Osteocyte (in vitro differentiated cells): ENCODE data around the gene PDE3B. TPM values are rescaled to one million over a fixed set of nuclear protein-coding genes. Genes with fewer than 3 reads are reported as not detected.

Experiments used
- DNase-seq: peaks from one replicate; pipeline ENCODE4 v3.0.0; 2021; ENCODE audit warnings: mixed read lengths; ENCODE audit not compliant: unreplicated experiment; ENCODE audit errors: extremely low spot score
- H3K27ac Mint-ChIP-seq: one replicate; pipeline ENCODE4 v1.8.0; 2021; ENCODE audit warnings: mild to moderate bottlenecking, mixed read lengths; ENCODE audit not compliant: unreplicated experiment
- H3K27me3 Mint-ChIP-seq: one replicate; pipeline ENCODE4 v1.8.0; 2021; ENCODE audit warnings: mixed read lengths; ENCODE audit not compliant: unreplicated experiment
- H3K36me3 Mint-ChIP-seq: one replicate; pipeline ENCODE4 v1.8.0; 2021; ENCODE audit warnings: mixed read lengths; ENCODE audit not compliant: unreplicated experiment
- H3K4me1 Mint-ChIP-seq: one replicate; pipeline ENCODE4 v1.8.0; 2021; ENCODE audit warnings: mixed read lengths; ENCODE audit not compliant: unreplicated experiment
- H3K4me3 Mint-ChIP-seq: one replicate; pipeline ENCODE4 v1.8.0; 2021; ENCODE audit warnings: mild to moderate bottlenecking, moderate library complexity, mixed read lengths; ENCODE audit not compliant: unreplicated experiment
- H3K9me3 Mint-ChIP-seq: one replicate; pipeline ENCODE4 v1.8.0; 2021; ENCODE audit warnings: mixed read lengths; ENCODE audit not compliant: unreplicated experiment
- total RNA-seq: library from RNA; stranded (reverse); gene quantifications from 2 replicates; pipeline ENCODE4 v1.2.1, GENCODE V29; 2021
- TF ChIP-seq, protein P1 (sequence below): fragments of 200-600 bp; sonication (generic); IDR thresholded peaks from 2 replicates; pipeline ENCODE4 v1.5.0; 2021; ENCODE audit warnings: antibody characterized with exemption, mild to moderate bottlenecking, moderate library complexity

PDE3B gene
- total RNA-seq, 1 donor from 2014 or later, result 0.08 TPM

DNA sequence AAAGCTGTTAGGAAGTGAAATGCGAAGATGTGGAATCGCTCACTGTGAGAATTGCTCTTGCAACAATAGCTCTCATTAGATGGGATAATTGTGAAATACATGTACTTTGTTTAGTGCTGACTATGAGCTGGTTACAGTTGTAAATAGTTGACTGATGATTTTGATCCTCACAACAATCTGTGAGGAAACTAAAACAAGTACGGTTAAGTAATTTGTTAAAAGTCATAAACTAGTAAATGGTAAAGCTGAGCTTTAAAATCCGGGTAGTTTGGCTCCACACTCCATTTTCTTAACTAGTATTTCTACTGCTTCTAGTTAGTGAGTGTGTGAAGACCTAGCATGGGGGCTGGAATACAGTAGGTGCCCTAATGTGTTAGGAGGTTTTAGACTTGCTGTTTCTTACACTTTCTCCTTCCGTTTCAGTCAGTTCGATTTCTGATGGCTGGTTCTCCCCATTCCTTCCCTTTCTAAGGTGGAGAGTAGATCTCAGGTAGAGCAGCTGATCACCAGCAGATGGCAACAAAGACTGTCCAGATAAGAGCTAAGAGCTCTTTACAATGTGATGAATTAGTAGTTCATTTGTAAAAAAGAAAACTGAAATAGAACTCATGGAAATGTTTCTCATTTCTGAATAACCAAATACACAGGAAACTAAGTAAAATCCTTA lies 264.7 kb downstream of the PDE3B start:
- no peaks in the 10 kb centered on the region for H3K36me3 Mint-ChIP-seq
- H3K9me3 Mint-ChIP-seq, result no peaks in the 10 kb centered on the region
- TF ChIP-seq, protein P1, sequence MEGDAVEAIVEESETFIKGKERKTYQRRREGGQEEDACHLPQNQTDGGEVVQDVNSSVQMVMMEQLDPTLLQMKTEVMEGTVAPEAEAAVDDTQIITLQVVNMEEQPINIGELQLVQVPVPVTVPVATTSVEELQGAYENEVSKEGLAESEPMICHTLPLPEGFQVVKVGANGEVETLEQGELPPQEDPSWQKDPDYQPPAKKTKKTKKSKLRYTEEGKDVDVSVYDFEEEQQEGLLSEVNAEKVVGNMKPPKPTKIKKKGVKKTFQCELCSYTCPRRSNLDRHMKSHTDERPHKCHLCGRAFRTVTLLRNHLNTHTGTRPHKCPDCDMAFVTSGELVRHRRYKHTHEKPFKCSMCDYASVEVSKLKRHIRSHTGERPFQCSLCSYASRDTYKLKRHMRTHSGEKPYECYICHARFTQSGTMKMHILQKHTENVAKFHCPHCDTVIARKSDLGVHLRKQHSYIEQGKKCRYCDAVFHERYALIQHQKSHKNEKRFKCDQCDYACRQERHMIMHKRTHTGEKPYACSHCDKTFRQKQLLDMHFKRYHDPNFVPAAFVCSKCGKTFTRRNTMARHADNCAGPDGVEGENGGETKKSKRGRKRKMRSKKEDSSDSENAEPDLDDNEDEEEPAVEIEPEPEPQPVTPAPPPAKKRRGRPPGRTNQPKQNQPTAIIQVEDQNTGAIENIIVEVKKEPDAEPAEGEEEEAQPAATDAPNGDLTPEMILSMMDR, result peak; percentile 49
- H3K4me3 Mint-ChIP-seq, result no peak overlapping the region
- H3K27me3 Mint-ChIP-seq, result peaks cover 42% of the 10 kb centered on the region
- H3K27ac Mint-ChIP-seq, result no peak overlapping the region
- no peaks in the 10 kb centered on the region for H3K4me1 Mint-ChIP-seq
- no peak for DNase-seq

DNA sequence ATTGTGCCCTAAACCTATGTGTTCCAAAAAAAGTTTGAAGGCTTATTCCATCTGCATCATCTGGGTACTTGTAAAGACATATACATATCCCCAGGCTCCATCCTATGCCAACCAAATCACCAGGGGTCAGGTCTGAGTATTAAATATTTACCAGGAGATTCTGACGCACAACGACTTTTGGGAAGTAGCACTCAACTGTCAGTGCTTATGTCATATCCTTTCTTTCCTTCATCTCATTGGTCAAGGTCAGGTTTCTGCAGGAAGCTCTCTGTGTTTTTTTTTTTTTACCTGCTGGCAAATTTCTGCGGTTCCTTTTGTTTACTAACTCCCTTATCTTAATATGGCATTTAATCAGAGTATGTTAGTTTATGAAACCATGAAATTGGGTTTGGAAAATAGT lies 270.9 kb downstream of the PDE3B start:
- no peak overlapping the region for H3K4me3 Mint-ChIP-seq
- TF ChIP-seq, protein P1, result no peak
- H3K4me1 Mint-ChIP-seq, result no peaks in the 10 kb centered on the region
- DNase-seq, result no peak
- no peak overlapping the region for H3K27ac Mint-ChIP-seq
- H3K27me3 Mint-ChIP-seq, result peaks cover 40% of the 10 kb centered on the region
- H3K9me3 Mint-ChIP-seq, result peaks cover 6% of the 10 kb centered on the region
- H3K36me3 Mint-ChIP-seq, result no peaks in the 10 kb centered on the region

DNA sequence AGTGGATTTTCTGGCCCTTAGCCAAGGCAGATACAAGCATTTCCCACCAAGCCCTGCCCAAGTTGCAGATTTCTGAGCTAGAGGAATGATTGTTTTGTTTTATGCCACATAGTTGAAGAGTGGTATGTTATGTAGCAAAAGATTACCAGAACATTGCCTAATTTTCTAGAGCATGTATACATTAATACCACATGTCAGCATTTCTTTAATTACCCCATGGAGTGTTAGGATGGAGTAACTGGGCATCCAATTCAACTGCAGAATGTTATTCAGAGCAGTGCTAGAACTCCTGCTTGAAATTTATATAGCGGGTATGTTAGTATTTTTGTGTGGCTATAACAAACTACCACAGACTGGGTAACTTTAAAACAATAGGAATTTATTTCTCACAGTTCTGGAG lies 272.8 kb downstream of the PDE3B start:
- H3K27me3 Mint-ChIP-seq, result peaks cover 30% of the 10 kb centered on the region
- TF ChIP-seq, protein P1, result no peak
- no peak overlapping the region for H3K4me3 Mint-ChIP-seq
- H3K27ac Mint-ChIP-seq, result no peak overlapping the region
- H3K4me1 Mint-ChIP-seq, result no peaks in the 10 kb centered on the region
- H3K36me3 Mint-ChIP-seq, result no peaks in the 10 kb centered on the region
- DNase-seq, result no peak
- peaks cover 6% of the 10 kb centered on the region for H3K9me3 Mint-ChIP-seq

Other genes starting within 250 kb of the PDE3B start
- 135 TPM in 2 replicates for gene COPB1, start 144.0 kb upstream of the PDE3B start, total RNA-seq
- gene PSMA1, start 123.4 kb upstream of the PDE3B start, total RNA-seq, result 116 and 117 TPM in 2 replicates
- gene CYP2R1, start 248.4 kb downstream of the PDE3B start, total RNA-seq, result 6.4 and 7.0 TPM in 2 replicates